Activated CD4-positive, alpha-beta T cell treated with anti-CD3 and anti-CD28 coated beads for 4 hours (primary cell): ENCODE results near the gene CDKN2D.

Experiments used
- DNase-seq, 2 donors: peaks; one replicate each; pipeline ENCODE4 v3.0.0-alpha.2; 2020

Gene CDKN2D

GRCh38 chr19:10519421-10519820 is 49.4 kb downstream of the CDKN2D start:
- DNase-seq = no peak

GRCh38 chr19:10518444-10519361 is 50.1 kb downstream of the CDKN2D start:
- no peak for DNase-seq

- no peak for DNase-seq
These were observed 50.9 kb downstream of the CDKN2D start for GRCh38 chr19:10517760-10518443.

- DNase-seq = no peak
These were observed 51.4 kb downstream of the CDKN2D start, which contains the start of gene S1PR5 for GRCh38 chr19:10517361-10517759. Gene S1PR5, minus strand, starts transcription at chr19:10517447. Its CDS starts 2,436 bp downstream, at chr19:10515011.

GRCh38 chr19:10516671-10517286 is 52.0 kb downstream of the CDKN2D start:
- DNase-seq = no peak
